AG09319 (cell line): ENCODE measurements around the gene IL10.

Experiments used
- DNase-seq: peaks from one replicate; pipeline ENCODE4 v3.0.0-alpha.2; 2010; ENCODE audit warnings: low read depth; ENCODE audit errors: extremely low read depth
- CTCF ChIP-seq: IDR thresholded peaks from 2 replicates; pipeline ENCODE4 v1.5.1; 2011; ENCODE audit warnings: low read depth, mild to moderate bottlenecking, inconsistent platforms, low read length, moderate library complexity

IL10 gene

GRCh38 chr1:206723462-206723804 is 48.9 kb downstream of the IL10 start:
- no peak for DNase-seq
- no peak for TF ChIP-seq CTCF

- no peak for DNase-seq
- no peak for TF ChIP-seq CTCF
Measured at GRCh38 chr1:206722751-206723461, 49.4 kb downstream of the IL10 start.

DNA sequence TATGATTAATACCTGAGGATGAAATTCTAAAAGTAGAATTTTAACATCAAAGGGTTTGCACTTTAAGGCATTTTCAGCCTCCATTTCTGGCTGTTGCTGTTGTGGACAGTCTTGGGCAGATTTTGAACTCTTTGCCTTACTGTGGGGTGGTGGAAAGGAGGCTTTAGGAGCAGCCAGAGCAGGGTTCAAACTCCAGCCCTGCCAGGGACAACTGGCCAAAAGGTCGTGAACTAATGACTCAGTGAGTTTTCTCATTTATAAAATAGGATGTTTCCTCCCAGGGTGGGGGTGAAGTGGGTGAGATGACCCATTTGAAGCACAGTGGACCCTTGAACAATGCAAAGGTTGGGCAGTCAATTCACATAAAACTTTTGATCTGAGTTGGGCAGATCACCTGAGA is 50.8 kb downstream of the IL10 start:
- TF ChIP-seq CTCF, result no peak
- no peak for DNase-seq

GRCh38 chr1:206719169-206719839 is 53.0 kb downstream of the IL10 start:
- no peak for DNase-seq
- no peak for TF ChIP-seq CTCF

GRCh38 chr1:206717674-206717989 is 54.7 kb downstream of the IL10 start:
- no peak for TF ChIP-seq CTCF
- DNase-seq, result no peak
